H1 (cell line): ENCODE data around the gene IL3. TPM values are rescaled to one million over a fixed set of nuclear protein-coding genes. Genes with fewer than 3 reads are reported as not detected.

Source experiments
- CTCF ChIA-PET: fragments of 300-600 bp; sonication (Branson Sonifier 250); formaldehyde crosslinking; loops from one replicate; lab custom pipeline; 2021; ENCODE audit not compliant: partially characterized antibody; lab: Charles Lee
- POLR2A ChIA-PET: fragments of 300-600 bp; sonication (Branson Sonifier 250); formaldehyde crosslinking; loops from one replicate; lab custom pipeline; 2021; ENCODE audit warnings: inconsistent platforms; ENCODE audit not compliant: partially characterized antibody; lab: Charles Lee
- DNase-seq, 2 experiments: peaks; one replicate each; pipeline versions ENCODE4 v3.0.0 to v3.0.0-alpha.2; 2010 to 2022; ENCODE audit warnings: low spot score in 2 of 2, low read depth in 1 of 2, mixed read lengths in 1 of 2
- FAIRE-seq: peaks from 2 replicates; lab custom pipeline; 2011; peaks lifted over from hg19 to GRCh38; lab: Jason Lieb, UNC
- H2AFZ ChIP-seq: 2 replicates; pipeline ENCODE4 v1.8.1; 2012; ENCODE audit warnings: low read length, inconsistent platforms
- H2AK5ac ChIP-seq: 2 replicates; pipeline ENCODE4 v1.6.1; 2013; ENCODE audit warnings: low read depth, low read length
- H2BK120ac ChIP-seq: replicated peaks from 2 replicates; pipeline ENCODE3; 2013; ENCODE audit warnings: low read depth, low read length, inconsistent platforms
- H2BK12ac ChIP-seq: 2 replicates; pipeline ENCODE4 v1.6.1; 2013; ENCODE audit warnings: low read depth, low read length
- H2BK15ac ChIP-seq: 2 replicates; pipeline ENCODE4 v1.6.1; 2013; ENCODE audit warnings: low read length
- H2BK20ac ChIP-seq: 2 replicates; pipeline ENCODE4 v1.6.1; 2013; ENCODE audit warnings: low read length
- H2BK5ac ChIP-seq: 2 replicates; pipeline ENCODE4 v1.6.1; 2013; ENCODE audit warnings: low read depth, low read length
- H3K14ac ChIP-seq: 2 replicates; pipeline ENCODE4 v1.6.1; 2013; ENCODE audit warnings: inconsistent platforms; ENCODE audit not compliant: insufficient read length
- H3K18ac ChIP-seq: 2 replicates; pipeline ENCODE4 v1.6.1; 2013; ENCODE audit warnings: low read length; ENCODE audit errors: extremely low read depth
- H3K23ac ChIP-seq: 2 replicates; pipeline ENCODE4 v1.6.1; 2013; ENCODE audit warnings: inconsistent platforms; ENCODE audit not compliant: insufficient read length
- H3K23me2 ChIP-seq: 2 replicates; pipeline ENCODE4 v1.6.1; 2013; ENCODE audit warnings: low read depth, low read length
- H3K27ac ChIP-seq: 2 replicates; pipeline ENCODE4 v1.6.1; 2011; ENCODE audit warnings: low read depth, low read length, inconsistent platforms
- H3K27me3 ChIP-seq, 4 experiments: replicated peaks in 1 of 4; 1 replicate in 1 of 4; 2 replicates in 3 of 4; pipeline versions ENCODE4 v1.6.1 to v1.8.1; 2011 to 2013; ENCODE audit warnings: low read length in 3 of 4, mild to moderate bottlenecking in 3 of 4, inconsistent platforms in 2 of 4, mixed read lengths in 2 of 4, moderate library complexity in 1 of 4; ENCODE audit not compliant: control insufficient read depth in 3 of 4, insufficient read depth in 3 of 4; ENCODE audit errors: extremely low read depth in 1 of 4
- H3K36me3 ChIP-seq, 4 experiments: 2 replicates each; pipeline versions ENCODE4 v1.6.1 to v1.8.1; 2011 to 2013; ENCODE audit warnings: mild to moderate bottlenecking in 4 of 4, low read length in 3 of 4, moderate library complexity in 2 of 4, control low read depth in 1 of 4, inconsistent platforms in 1 of 4; ENCODE audit not compliant: insufficient read depth in 4 of 4, control insufficient read depth in 2 of 4
- H3K4ac ChIP-seq: replicated peaks from 2 replicates; pipeline ENCODE3; 2013; ENCODE audit warnings: low read length, low read depth, mixed read lengths, inconsistent platforms; ENCODE audit not compliant: insufficient read length
- H3K4me1 ChIP-seq, 4 experiments: replicated peaks in 1 of 4; 1 replicate in 1 of 4; 2 replicates in 3 of 4; pipeline versions ENCODE4 v1.6.1 to v1.8.1; 2011 to 2013; ENCODE audit warnings: low read length in 3 of 4, inconsistent platforms in 2 of 4, mixed read lengths in 1 of 4; ENCODE audit not compliant: insufficient read depth in 4 of 4, control insufficient read depth in 3 of 4
- H3K4me2 ChIP-seq, 2 experiments: 2 replicates each; pipeline versions ENCODE4 v1.6.1 to v1.8.1; 2011 to 2013; ENCODE audit warnings: low read depth in 2 of 2, low read length in 2 of 2, control low read depth in 1 of 2, inconsistent platforms in 1 of 2, mild to moderate bottlenecking in 1 of 2; ENCODE audit not compliant: insufficient read depth in 1 of 2
- H3K4me3 ChIP-seq, 4 experiments: fragments of 200-600, 300-600 bp in 1 of 4; sonication (generic), shearing (Covaris generic), sonication (Bioruptor Twin) in 1 of 4; 2 replicates each; pipeline versions ENCODE4 v1.5.1 to v1.8.1; 2011 to 2016; ENCODE audit warnings: low read length in 4 of 4, low read depth in 3 of 4, control low read depth in 2 of 4, inconsistent platforms in 2 of 4, mild to moderate bottlenecking in 2 of 4, mixed read lengths in 1 of 4, moderate library complexity in 1 of 4; ENCODE audit not compliant: insufficient read depth in 2 of 4; ENCODE audit errors: extremely low read depth in 1 of 4
- H3K56ac ChIP-seq: replicated peaks from 2 replicates; pipeline ENCODE3; 2013; ENCODE audit warnings: low read depth, mild to moderate bottlenecking, mixed read lengths, low read length, inconsistent platforms; ENCODE audit not compliant: insufficient read length
- H3K79me1 ChIP-seq: 2 replicates; pipeline ENCODE4 v1.6.1; 2013; ENCODE audit warnings: low read depth, low read length, control low read depth
- H3K79me2 ChIP-seq, 2 experiments: 2 replicates each; pipeline versions ENCODE4 v1.6.1 to v1.8.1; 2012 to 2013; ENCODE audit warnings: low read length in 2 of 2, mild to moderate bottlenecking in 2 of 2, inconsistent platforms in 1 of 2; ENCODE audit not compliant: insufficient read depth in 2 of 2, control insufficient read depth in 1 of 2
- H3K9ac ChIP-seq, 4 experiments: replicated peaks in 1 of 4; 1 replicate in 1 of 4; 2 replicates in 3 of 4; pipeline versions ENCODE4 v1.6.1 to v1.8.1; 2011 to 2013; ENCODE audit warnings: low read depth in 3 of 4, low read length in 3 of 4, control low read depth in 2 of 4, mild to moderate bottlenecking in 2 of 4, moderate library complexity in 2 of 4, inconsistent platforms in 1 of 4; ENCODE audit errors: extremely low read depth in 1 of 4
- H3K9me3 ChIP-seq, 2 experiments: 2 replicates each; pipeline versions ENCODE4 v1.6.1 to v1.8.1; 2012 to 2013; ENCODE audit warnings: mild to moderate bottlenecking in 2 of 2, moderate library complexity in 2 of 2, control low read depth in 1 of 2, inconsistent platforms in 1 of 2, low read depth in 1 of 2, low read length in 1 of 2, mixed read lengths in 1 of 2; ENCODE audit not compliant: insufficient read depth in 2 of 2
- H4K20me1 ChIP-seq, 2 experiments: replicated peaks in 1 of 2; 2 replicates each; pipeline versions ENCODE3 to v1.8.1; 2011 to 2013; ENCODE audit warnings: inconsistent platforms in 2 of 2, low read length in 2 of 2, mild to moderate bottlenecking in 1 of 2; ENCODE audit not compliant: insufficient read depth in 2 of 2, control insufficient read depth in 1 of 2
- H4K5ac ChIP-seq: 2 replicates; pipeline ENCODE4 v1.6.1; 2013; ENCODE audit warnings: low read length, low read depth, mixed read lengths, inconsistent platforms; ENCODE audit not compliant: insufficient read length
- H4K8ac ChIP-seq: 2 replicates; pipeline ENCODE4 v1.8.0; 2013; ENCODE audit warnings: mild to moderate bottlenecking, moderate library complexity, low read length, inconsistent platforms; ENCODE audit not compliant: insufficient read depth; ENCODE audit errors: extremely low read depth
- H4K91ac ChIP-seq: replicated peaks from 2 replicates; pipeline ENCODE3; 2013; ENCODE audit warnings: low read length, mixed read lengths, inconsistent platforms; ENCODE audit not compliant: insufficient read length
- CTBP2 ChIP-seq: IDR thresholded peaks from 2 replicates; pipeline ENCODE4 v1.7.0; 2011; ENCODE audit warnings: borderline replicate concordance, mild to moderate bottlenecking, moderate library complexity, mixed read lengths, low read length; ENCODE audit not compliant: insufficient read depth, insufficient read length
- POU5F1 ChIP-seq: IDR thresholded peaks from 2 replicates; pipeline ENCODE4 v1.6.1; 2011; ENCODE audit warnings: low read depth, mild to moderate bottlenecking, low read length, moderate library complexity
- RBBP5 ChIP-seq: IDR thresholded peaks from 2 replicates; pipeline ENCODE4 v1.7.1; 2012; ENCODE audit warnings: low read depth, mild to moderate bottlenecking, inconsistent platforms, low read length, moderate library complexity, borderline replicate concordance
- SIN3A ChIP-seq, 2 experiments: IDR thresholded peaks in 1 of 2; conservative IDR thresholded peaks in 1 of 2; 2 replicates each; pipeline ENCODE4 v1.6.1; 2011 to 2012; ENCODE audit warnings: low read length in 2 of 2, improper control_type of control experiment in 1 of 2, low read depth in 1 of 2, mild to moderate bottlenecking in 1 of 2
- TBP ChIP-seq: IDR thresholded peaks from 2 replicates; pipeline ENCODE4 v1.6.1; 2011; ENCODE audit warnings: low read depth, low read length, improper control_type of control experiment
- polyA plus RNA-seq, 7 experiments: library from polyadenylated mRNA; depleted of rRNA in 3 of 7; stranded (reverse) in 5 of 7; unstranded in 2 of 7; fragments of >200 nt in 5 of 7; fragments of 200-250 nt in 2 of 7; gene quantifications; 1 replicate in 5 of 7; 2 replicates in 1 of 7; 4 replicates in 1 of 7; pipeline versions ENCODE4 v1.2.1 to v1.2.3, GENCODE V29; 2011 to 2013; ENCODE audit warnings: missing spikeins in 2 of 7, mixed read lengths in 2 of 7
- total RNA-seq: library from RNA; stranded (reverse); fragmentation: NEBNext Ultra II Directional; extraction: Animal tissue kit (Norgen Biotek cat#: 25700); gene quantifications from 2 replicates; pipeline ENCODE4 v1.2.1, GENCODE V29; 2021

IL3 gene
- total and polyA plus RNA-seq, 2 of the 8 experiments (the other 6 are each of a cell fraction or from before 2014, with no cell fraction given): not detected

DNA sequence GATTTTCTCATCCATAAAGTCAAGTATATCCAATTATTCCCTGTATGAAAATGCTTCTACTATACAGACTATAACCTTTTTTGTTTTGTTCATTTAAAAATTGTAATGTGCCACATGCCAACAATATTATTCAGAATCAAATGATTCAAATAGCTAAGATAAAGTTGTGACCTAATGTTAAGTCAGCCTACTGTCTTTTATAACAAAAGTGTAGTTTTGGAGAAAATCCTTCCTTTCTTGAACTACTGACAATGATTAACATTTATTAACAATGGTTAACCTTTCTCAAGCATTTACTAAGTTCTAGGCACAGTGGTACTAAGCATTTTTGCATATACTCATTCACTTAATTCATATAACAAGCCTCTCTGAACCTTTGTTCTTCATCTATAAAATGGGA lies 38.2 kb downstream of the IL3 start:
- CTCF ChIA-PET: interaction anchor here (1.0 to 1.1 kb wide), 2 partner anchors 16 to 17 kb away, joined by 3 to 4 read pairs; no protein-coding TSS in a partner anchor
- Histone ChIP-seq H3K27me3 (no peaks in the 10 kb centered on the region), H4K20me1 (no peaks in the 10 kb centered on the region), H3K56ac (no peak overlapping the region), H3K23me2 (no peaks in the 10 kb centered on the region)
- no peak for TF ChIP-seq RBBP5
- TF ChIP-seq POU5F1: no peak
- no peak for TF ChIP-seq CTBP2
- no peak for TF ChIP-seq TBP
- no peak for TF ChIP-seq SIN3A (conservative IDR thresholded peaks at IDR 0.05 in 1 of 2, IDR thresholded peaks at IDR 0.05 in 1 of 2; ENCODE audit: low read depth in 1 of 2, low read length in 2 of 2)
- TF ChIP-seq, all 59 proteins: peak for 0
- POLR2A ChIA-PET: no interaction called here
- FAIRE-seq (no peak), DNase-seq (no peak)
- no peak overlapping the region for H3K18ac ChIP-seq
- no peaks in the 10 kb centered on the region for H3K79me1 ChIP-seq
- H3K79me2 ChIP-seq: no peaks in the 10 kb centered on the region
- H3K14ac ChIP-seq: no peak overlapping the region
- H4K91ac ChIP-seq: no peak overlapping the region
- H2AFZ ChIP-seq: no peak overlapping the region
- H3K4me2 ChIP-seq: no peak overlapping the region
- no peaks in the 10 kb centered on the region for H3K4me1 ChIP-seq
- no peak overlapping the region for H4K5ac ChIP-seq
- H3K4me3 ChIP-seq: no peak overlapping the region
- H2BK5ac ChIP-seq: no peak overlapping the region
- H2BK12ac ChIP-seq: no peak overlapping the region
- H2AK5ac ChIP-seq: no peak overlapping the region
- H2BK20ac ChIP-seq: no peak overlapping the region
- no peak overlapping the region for H2BK120ac ChIP-seq
- no peak overlapping the region for H3K4ac ChIP-seq
- no peak overlapping the region for H3K27ac ChIP-seq
- H3K23ac ChIP-seq: no peak overlapping the region
- H3K9me3 ChIP-seq: no peaks in the 10 kb centered on the region
- H2BK15ac ChIP-seq: no peak overlapping the region
- H4K8ac ChIP-seq: no peak overlapping the region
- H3K9ac ChIP-seq: no peak overlapping the region
- H3K36me3 ChIP-seq: no peaks in the 10 kb centered on the region
